IMR-90 (cell line): ENCODE measurements around the gene MMP23B.
"Not testable (repeated sequence)": the region's sequence is repeated elsewhere in the genome, so short reads cannot be mapped to it uniquely, and the experiment has no call there.

Experiments used
- TF ChIP-seq, protein P1 (sequence below): conservative IDR thresholded peaks from 2 replicates; pipeline ENCODE4 v1.5.1; 2012; ENCODE audit warnings: mild to moderate bottlenecking, low read depth, low read length, improper control_type of control experiment
- TF ChIP-seq, protein P2 (sequence below): fragments of 150-350 bp; IDR thresholded peaks from 2 replicates; pipeline ENCODE4 v1.6.1; 2017; ENCODE audit warnings: mild to moderate bottlenecking, antibody characterized with exemption, low read length, low read depth

DNA sequence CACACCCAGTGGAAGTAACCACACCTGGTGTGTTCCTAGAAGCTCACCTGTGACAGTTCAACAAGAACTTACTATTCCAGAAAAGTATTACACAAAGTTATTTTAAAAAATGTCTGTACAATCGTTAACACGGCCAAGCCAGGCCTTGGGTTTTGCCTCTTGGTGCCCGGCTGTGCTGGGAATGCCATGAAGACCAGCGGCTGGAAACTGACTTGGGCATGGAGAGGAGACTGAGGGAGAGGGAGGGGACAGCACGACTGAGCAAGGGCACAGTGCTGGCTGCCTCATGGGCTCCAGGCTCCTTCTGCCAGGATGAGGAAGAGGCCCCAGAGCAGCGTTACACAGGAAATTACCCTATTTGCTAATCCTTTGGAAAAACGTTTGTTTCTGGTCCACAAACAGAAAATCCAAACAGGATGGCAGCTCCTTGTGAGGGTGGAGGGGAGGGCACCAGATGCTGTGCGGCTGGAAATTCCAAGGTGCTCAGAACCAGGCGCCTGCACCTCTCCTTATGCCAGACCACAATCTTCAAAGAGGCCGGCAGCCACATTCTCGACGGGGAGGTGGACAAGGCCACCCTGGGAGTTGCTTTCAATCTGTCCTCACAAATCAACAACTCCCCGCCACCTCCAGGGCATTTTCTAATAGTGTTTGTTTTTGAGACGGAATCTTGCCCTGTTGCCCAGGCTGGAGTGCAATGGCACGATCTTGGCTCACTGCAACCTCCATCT lies 31.0 kb downstream of the MMP23B start:
- TF ChIP-seq, protein P1, sequence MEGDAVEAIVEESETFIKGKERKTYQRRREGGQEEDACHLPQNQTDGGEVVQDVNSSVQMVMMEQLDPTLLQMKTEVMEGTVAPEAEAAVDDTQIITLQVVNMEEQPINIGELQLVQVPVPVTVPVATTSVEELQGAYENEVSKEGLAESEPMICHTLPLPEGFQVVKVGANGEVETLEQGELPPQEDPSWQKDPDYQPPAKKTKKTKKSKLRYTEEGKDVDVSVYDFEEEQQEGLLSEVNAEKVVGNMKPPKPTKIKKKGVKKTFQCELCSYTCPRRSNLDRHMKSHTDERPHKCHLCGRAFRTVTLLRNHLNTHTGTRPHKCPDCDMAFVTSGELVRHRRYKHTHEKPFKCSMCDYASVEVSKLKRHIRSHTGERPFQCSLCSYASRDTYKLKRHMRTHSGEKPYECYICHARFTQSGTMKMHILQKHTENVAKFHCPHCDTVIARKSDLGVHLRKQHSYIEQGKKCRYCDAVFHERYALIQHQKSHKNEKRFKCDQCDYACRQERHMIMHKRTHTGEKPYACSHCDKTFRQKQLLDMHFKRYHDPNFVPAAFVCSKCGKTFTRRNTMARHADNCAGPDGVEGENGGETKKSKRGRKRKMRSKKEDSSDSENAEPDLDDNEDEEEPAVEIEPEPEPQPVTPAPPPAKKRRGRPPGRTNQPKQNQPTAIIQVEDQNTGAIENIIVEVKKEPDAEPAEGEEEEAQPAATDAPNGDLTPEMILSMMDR: not testable (repeated sequence)
- TF ChIP-seq, protein P2, sequence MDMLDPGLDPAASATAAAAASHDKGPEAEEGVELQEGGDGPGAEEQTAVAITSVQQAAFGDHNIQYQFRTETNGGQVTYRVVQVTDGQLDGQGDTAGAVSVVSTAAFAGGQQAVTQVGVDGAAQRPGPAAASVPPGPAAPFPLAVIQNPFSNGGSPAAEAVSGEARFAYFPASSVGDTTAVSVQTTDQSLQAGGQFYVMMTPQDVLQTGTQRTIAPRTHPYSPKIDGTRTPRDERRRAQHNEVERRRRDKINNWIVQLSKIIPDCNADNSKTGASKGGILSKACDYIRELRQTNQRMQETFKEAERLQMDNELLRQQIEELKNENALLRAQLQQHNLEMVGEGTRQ: not testable (repeated sequence)
